Measurements from ENCODE around the gene FAM72D. TPM values are rescaled to one million over a fixed set of nuclear protein-coding genes. Genes with fewer than 3 reads are reported as not detected.
"Not testable (repeated sequence)": the region's sequence is repeated elsewhere in the genome, so short reads cannot be mapped to it uniquely, and the experiment has no call there.

FAM72D gene
- total and polyA plus RNA-seq, 3 experiments from 2014 or later = 9.4 to 9.6 TPM; not detected in 1

- H3K36me3 Mint-ChIP-seq; H3K4me3 Mint-ChIP-seq; H3K27me3 Mint-ChIP-seq; H3K27ac Mint-ChIP-seq; DNase-seq; H3K4me1 Mint-ChIP-seq; H3K27ac ChIP-seq (ENCODE audit: low read depth, low read length); H3K27me3 ChIP-seq (ENCODE audit: insufficient read depth, low read length, poor library complexity, severe bottlenecking); H3K36me3 ChIP-seq (ENCODE audit: insufficient read depth, low read length); H3K9me3 ChIP-seq (ENCODE audit: low read length); CTCF ChIA-PET; H3K4me1 ChIP-seq (ENCODE audit: insufficient read depth, low read length); H3K4me3 ChIP-seq (ENCODE audit: low read length); POLR2A ChIA-PET; H3K9me3 Mint-ChIP-seq: not testable (repeated sequence)
These were observed 16.9 kb downstream of the FAM72D start for GRCh38 chr1:145112703-145113102.

DNA sequence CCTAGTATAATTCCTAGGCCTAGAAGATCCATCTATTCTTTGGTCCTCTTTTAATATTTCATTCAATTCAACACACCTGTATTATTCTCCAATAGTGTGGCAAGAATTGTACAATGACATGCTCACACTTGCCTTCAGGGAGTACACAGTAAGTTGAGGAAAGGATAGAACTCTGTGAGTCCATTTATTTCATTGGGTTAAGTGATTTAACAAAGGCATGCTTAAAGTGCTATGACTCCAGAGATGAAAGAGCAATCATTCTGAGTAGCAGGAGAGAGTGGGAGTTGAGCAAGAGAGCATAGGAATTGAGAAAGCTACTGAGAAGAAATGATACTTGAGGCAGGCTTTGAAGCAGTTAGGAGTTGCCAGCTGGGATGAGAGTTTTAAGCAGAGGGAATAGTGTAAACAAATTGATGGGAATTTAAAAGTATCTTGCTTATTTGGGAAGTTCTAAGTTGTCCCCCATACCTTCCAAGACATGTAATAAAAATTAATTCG, 18.8 kb downstream of the FAM72D start:
- H3K36me3 ChIP-seq (ENCODE audit: insufficient read depth, low read length); DNase-seq; H3K9me3 ChIP-seq (ENCODE audit: low read length); POLR2A ChIA-PET; H3K9me3 Mint-ChIP-seq; H3K36me3 Mint-ChIP-seq; H3K27me3 Mint-ChIP-seq; H3K4me1 ChIP-seq (ENCODE audit: insufficient read depth, low read length); H3K4me3 Mint-ChIP-seq; H3K4me1 Mint-ChIP-seq; H3K27me3 ChIP-seq (ENCODE audit: insufficient read depth, low read length, poor library complexity, severe bottlenecking); H3K27ac Mint-ChIP-seq; CTCF ChIA-PET; H3K27ac ChIP-seq (ENCODE audit: low read depth, low read length); H3K4me3 ChIP-seq (ENCODE audit: low read length): not testable (repeated sequence)

GRCh38 chr1:145115587-145116493, 20.1 kb downstream of the FAM72D start:
- H3K27me3 ChIP-seq (ENCODE audit: insufficient read depth, low read length, poor library complexity, severe bottlenecking); H3K36me3 Mint-ChIP-seq; DNase-seq; H3K4me3 Mint-ChIP-seq; POLR2A ChIA-PET; H3K27ac ChIP-seq (ENCODE audit: low read depth, low read length); H3K4me3 ChIP-seq (ENCODE audit: low read length); H3K4me1 Mint-ChIP-seq; H3K36me3 ChIP-seq (ENCODE audit: insufficient read depth, low read length); H3K27ac Mint-ChIP-seq; H3K9me3 Mint-ChIP-seq; H3K9me3 ChIP-seq (ENCODE audit: low read length); H3K27me3 Mint-ChIP-seq; H3K4me1 ChIP-seq (ENCODE audit: insufficient read depth, low read length); CTCF ChIA-PET: not testable (repeated sequence)

DNA sequence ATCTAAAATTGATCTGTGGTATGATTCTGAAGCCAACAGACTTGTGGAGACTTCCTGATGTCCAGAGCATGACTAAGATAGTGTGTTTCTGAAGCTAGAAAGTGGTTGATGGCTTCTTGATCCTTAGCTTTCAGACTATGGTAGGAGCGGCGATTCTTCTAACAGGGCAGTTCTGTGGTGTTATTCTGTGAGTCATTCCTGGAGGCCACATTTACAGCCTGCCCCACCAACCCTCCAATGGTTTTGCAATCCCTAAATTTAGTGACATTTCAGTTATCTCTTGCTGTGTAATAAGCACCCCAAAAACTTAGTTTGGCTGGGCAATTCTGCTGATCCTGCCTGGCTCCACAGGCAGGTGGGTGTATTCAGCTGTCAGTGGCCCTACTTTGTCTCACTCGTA, 24.1 kb downstream of the FAM72D start:
- H3K27ac ChIP-seq (ENCODE audit: low read depth, low read length); H3K9me3 ChIP-seq (ENCODE audit: low read length); H3K4me1 Mint-ChIP-seq; H3K27ac Mint-ChIP-seq; H3K4me3 Mint-ChIP-seq; DNase-seq; H3K4me3 ChIP-seq (ENCODE audit: low read length); POLR2A ChIA-PET; H3K27me3 Mint-ChIP-seq; CTCF ChIA-PET; H3K9me3 Mint-ChIP-seq; H3K27me3 ChIP-seq (ENCODE audit: insufficient read depth, low read length, poor library complexity, severe bottlenecking); H3K36me3 Mint-ChIP-seq; H3K36me3 ChIP-seq (ENCODE audit: insufficient read depth, low read length); H3K4me1 ChIP-seq (ENCODE audit: insufficient read depth, low read length): not testable (repeated sequence)

DNA sequence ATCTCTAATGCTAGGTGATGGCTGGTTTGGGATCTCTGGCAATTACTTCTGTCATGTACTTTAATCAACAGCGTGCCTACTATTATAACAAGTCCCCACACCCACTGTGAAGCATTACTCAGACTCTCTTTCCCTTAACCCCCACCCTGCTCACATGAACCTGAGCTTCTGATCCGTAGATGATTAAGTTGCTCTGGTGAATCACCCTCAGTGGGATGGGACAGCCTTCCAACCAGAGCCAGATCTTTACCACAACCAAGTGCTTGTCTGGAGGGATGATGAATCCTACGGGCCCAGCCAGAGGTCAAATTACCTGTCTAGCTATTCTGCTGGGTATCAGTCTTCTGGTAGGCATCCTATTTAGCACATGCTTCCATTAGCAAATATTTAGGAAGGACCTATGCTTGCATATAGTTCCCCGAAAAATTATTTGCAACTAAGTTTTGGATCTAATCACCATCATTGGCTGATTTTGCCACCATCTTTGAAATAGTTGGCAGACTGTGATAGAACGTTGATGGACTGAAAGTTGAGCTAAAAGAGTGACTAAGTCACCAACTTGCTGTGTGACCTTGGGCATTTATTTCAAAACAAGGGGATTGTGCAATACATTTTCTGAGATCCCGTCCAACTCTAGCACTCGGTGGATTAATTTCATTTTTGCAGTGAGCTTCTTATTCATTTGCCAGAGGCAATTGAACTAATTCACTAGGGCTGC, 26.7 kb downstream of the FAM72D start:
- H3K9me3 Mint-ChIP-seq; H3K4me1 ChIP-seq (ENCODE audit: insufficient read depth, low read length); POLR2A ChIA-PET; H3K9me3 ChIP-seq (ENCODE audit: low read length); H3K4me1 Mint-ChIP-seq; H3K4me3 ChIP-seq (ENCODE audit: low read length); H3K4me3 Mint-ChIP-seq; H3K36me3 ChIP-seq (ENCODE audit: insufficient read depth, low read length); H3K27me3 Mint-ChIP-seq; H3K27me3 ChIP-seq (ENCODE audit: insufficient read depth, low read length, poor library complexity, severe bottlenecking); H3K27ac Mint-ChIP-seq; CTCF ChIA-PET; DNase-seq; H3K27ac ChIP-seq (ENCODE audit: low read depth, low read length); H3K36me3 Mint-ChIP-seq: not testable (repeated sequence)

- DNase-seq; H3K4me1 ChIP-seq (ENCODE audit: insufficient read depth, low read length); H3K9me3 Mint-ChIP-seq; H3K27me3 ChIP-seq (ENCODE audit: insufficient read depth, low read length, poor library complexity, severe bottlenecking); CTCF ChIA-PET; H3K36me3 Mint-ChIP-seq; H3K4me1 Mint-ChIP-seq; H3K27me3 Mint-ChIP-seq; H3K9me3 ChIP-seq (ENCODE audit: low read length); POLR2A ChIA-PET; H3K36me3 ChIP-seq (ENCODE audit: insufficient read depth, low read length); H3K27ac Mint-ChIP-seq; H3K27ac ChIP-seq (ENCODE audit: low read depth, low read length); H3K4me3 ChIP-seq (ENCODE audit: low read length); H3K4me3 Mint-ChIP-seq: not testable (repeated sequence)
These were observed 27.3 kb downstream of the FAM72D start for GRCh38 chr1:145123062-145123395.

DNA sequence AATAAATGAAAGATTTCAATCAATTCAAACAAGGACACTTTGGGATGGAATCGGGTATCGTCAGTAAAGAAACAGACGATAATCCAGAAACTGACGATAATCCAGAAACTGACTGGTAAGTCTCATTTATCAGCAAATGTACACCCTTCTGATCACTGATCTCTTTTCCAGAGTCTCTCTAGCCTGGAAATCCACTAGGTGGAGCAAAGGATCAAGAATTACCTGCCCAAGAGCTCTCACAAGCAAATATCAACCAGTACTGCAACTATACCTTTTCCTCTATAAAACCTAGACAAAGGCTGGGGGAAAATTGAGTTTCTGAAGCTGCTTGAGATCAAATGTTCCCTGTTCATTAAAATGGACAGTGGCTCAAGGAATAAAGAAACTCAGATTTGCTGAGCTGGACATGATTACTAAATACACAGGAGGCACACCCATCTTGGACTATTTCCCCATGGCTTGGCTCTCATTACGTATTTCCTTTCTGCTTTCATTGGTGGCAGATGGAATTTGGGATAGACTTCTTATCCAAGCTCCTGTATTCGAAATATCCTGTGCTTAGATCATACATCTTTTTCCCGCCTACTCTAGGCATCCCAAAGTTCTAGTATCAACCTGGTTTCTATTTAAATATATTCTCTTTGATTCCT, 28.3 kb downstream of the FAM72D start:
- CTCF ChIA-PET, H3K9me3 Mint-ChIP-seq, DNase-seq: not testable (repeated sequence)

GRCh38 chr1:145125112-145125511, 29.3 kb downstream of the FAM72D start:
- CTCF ChIA-PET; H3K4me1 Mint-ChIP-seq; H3K9me3 Mint-ChIP-seq; POLR2A ChIA-PET; H3K9me3 ChIP-seq (ENCODE audit: low read length); H3K27ac ChIP-seq (ENCODE audit: low read depth, low read length); H3K36me3 ChIP-seq (ENCODE audit: insufficient read depth, low read length); DNase-seq; H3K27me3 ChIP-seq (ENCODE audit: insufficient read depth, low read length, poor library complexity, severe bottlenecking); H3K27ac Mint-ChIP-seq; H3K27me3 Mint-ChIP-seq; H3K4me3 ChIP-seq (ENCODE audit: low read length); H3K36me3 Mint-ChIP-seq; H3K4me3 Mint-ChIP-seq; H3K4me1 ChIP-seq (ENCODE audit: insufficient read depth, low read length): not testable (repeated sequence)

More for the DNA sequence above, 28.3 kb downstream of the FAM72D start:
- H3K4me1 Mint-ChIP-seq; H3K27ac ChIP-seq (ENCODE audit: low read depth, low read length); H3K36me3 Mint-ChIP-seq; H3K4me3 ChIP-seq (ENCODE audit: low read length); H3K27ac Mint-ChIP-seq; H3K27me3 Mint-ChIP-seq; H3K27me3 ChIP-seq (ENCODE audit: insufficient read depth, low read length, poor library complexity, severe bottlenecking); H3K4me1 ChIP-seq (ENCODE audit: insufficient read depth, low read length); POLR2A ChIA-PET; H3K9me3 ChIP-seq (ENCODE audit: low read length); H3K36me3 ChIP-seq (ENCODE audit: insufficient read depth, low read length); H3K4me3 Mint-ChIP-seq: not testable (repeated sequence)
